Keratinocyte (primary cell): ENCODE results near the gene ASPSCR1. TPM values are rescaled to one million over a fixed set of nuclear protein-coding genes. Genes with fewer than 3 reads are reported as not detected.
A peak's percentile ranks its signal among the peaks of the same experiment; 100 is the strongest.

ENCODE experiments used
- DNase-seq: peaks from one replicate; pipeline ENCODE4 v3.0.0-alpha.2; 2011; ENCODE audit warnings: low read depth, missing footprints, low spot score
- FAIRE-seq: peaks from 2 replicates; lab custom pipeline; 2011; peaks lifted over from hg19 to GRCh38; lab: Jason Lieb, UNC
- H2AFZ ChIP-seq: 2 replicates; pipeline ENCODE4 v1.6.0; 2012; ENCODE audit warnings: low read length, control low read depth, inconsistent platforms; ENCODE audit not compliant: control insufficient read depth
- H3K27ac ChIP-seq: 2 replicates; pipeline ENCODE4 v1.5.1; 2011; ENCODE audit warnings: low read length; ENCODE audit not compliant: control insufficient read depth, insufficient read depth
- H3K27me3 ChIP-seq: 3 replicates; pipeline ENCODE4 v1.6.0; 2011; ENCODE audit warnings: low read length; ENCODE audit not compliant: control insufficient read depth, insufficient read depth; ENCODE audit errors: extremely low read depth
- H3K36me3 ChIP-seq, 2 experiments: 2 replicates in 1 of 2; 3 replicates in 1 of 2; pipeline ENCODE4 v1.5.1; 2011; ENCODE audit warnings: low read length in 2 of 2, mild to moderate bottlenecking in 1 of 2; ENCODE audit not compliant: control insufficient read depth in 2 of 2, insufficient read depth in 2 of 2; ENCODE audit errors: extremely low read depth in 1 of 2
- H3K4me1 ChIP-seq: 3 replicates; pipeline ENCODE4 v1.5.1; 2011; ENCODE audit warnings: low read length; ENCODE audit not compliant: control insufficient read depth, insufficient read depth; ENCODE audit errors: extremely low read depth
- H3K4me2 ChIP-seq: 3 replicates; pipeline ENCODE4 v1.6.0; 2011; ENCODE audit warnings: low read depth, low read length; ENCODE audit not compliant: control insufficient read depth, insufficient read depth; ENCODE audit errors: extremely low read depth
- H3K4me3 ChIP-seq, 3 experiments: fragments of 200-600 bp in 1 of 3; sonication (generic) in 1 of 3; 2 replicates in 2 of 3; 3 replicates in 1 of 3; pipeline ENCODE4 v1.5.1; 2011 to 2016; ENCODE audit warnings: low read length in 3 of 3, mild to moderate bottlenecking in 3 of 3, control low read depth in 2 of 3, inconsistent platforms in 1 of 3, low read depth in 1 of 3, mixed read lengths in 1 of 3, mixed run types in 1 of 3, moderate library complexity in 1 of 3; ENCODE audit not compliant: control insufficient read depth in 2 of 3, insufficient read depth in 2 of 3; ENCODE audit errors: extremely low read depth in 1 of 3
- H3K79me2 ChIP-seq: 2 replicates; pipeline ENCODE4 v1.6.0; 2012; ENCODE audit warnings: low read length; ENCODE audit not compliant: control insufficient read depth, insufficient read depth
- H3K9ac ChIP-seq: 3 replicates; pipeline ENCODE4 v1.6.0; 2011; ENCODE audit warnings: low read length; ENCODE audit not compliant: control insufficient read depth, insufficient read depth; ENCODE audit errors: extremely low read depth
- H3K9me1 ChIP-seq: 3 replicates; pipeline ENCODE4 v1.6.0; 2011; ENCODE audit warnings: low read length; ENCODE audit not compliant: control insufficient read depth, insufficient read depth; ENCODE audit errors: extremely low read depth
- H3K9me3 ChIP-seq: 2 replicates; pipeline ENCODE4 v1.5.1; 2012; ENCODE audit warnings: low read depth, low read length; ENCODE audit not compliant: control insufficient read depth
- H4K20me1 ChIP-seq: 3 replicates; pipeline ENCODE4 v1.6.0; 2011; ENCODE audit warnings: low read length; ENCODE audit not compliant: control insufficient read depth, insufficient read depth; ENCODE audit errors: extremely low read depth
- EZH2 ChIP-seq: IDR thresholded peaks from one replicate; pipeline ENCODE4 v1.6.1; 2012; ENCODE audit warnings: inconsistent platforms, mild to moderate bottlenecking, low read length, moderate library complexity
- dilution Hi-C: fragments of 300-500 bp; cut with MboI; formaldehyde crosslinking; loops from one replicate; pipeline ENCODE4 v1.7.0; 2020; ENCODE audit warnings: low sequenced_read_pairs; ENCODE audit not compliant: extremely low pct_ligation_motif_present
- polyA plus RNA-seq, 5 experiments: library from polyadenylated mRNA; depleted of rRNA in 3 of 5; stranded (reverse) in 3 of 5; stranded (forward) in 1 of 5; unstranded in 1 of 5; fragments of >200 nt; gene quantifications; 1 replicate in 1 of 5; 2 replicates in 3 of 5; 3 replicates in 1 of 5; pipeline versions ENCODE4 v1.2.1 to v1.2.3, GENCODE V29; 2011 to 2012; ENCODE audit warnings: missing spikeins in 2 of 5, low read depth in 1 of 5, low replicate concordance in 1 of 5
- TF ChIP-seq, protein P1 (sequence below), 3 experiments: IDR thresholded peaks in 1 of 3; conservative IDR thresholded peaks in 1 of 3; optimal IDR thresholded peaks in 1 of 3; 2 replicates in 2 of 3; 3 replicates in 1 of 3; pipeline versions ENCODE3 to v1.5.1; 2011; ENCODE audit warnings: low read length in 3 of 3, mild to moderate bottlenecking in 3 of 3, moderate library complexity in 2 of 3, control low read depth in 1 of 3, inconsistent platforms in 1 of 3; ENCODE audit not compliant: insufficient read depth in 2 of 3; ENCODE audit errors: extremely low read depth in 1 of 3

The ASPSCR1 gene
- polyA plus RNA-seq, 1 donor (not counting 4 experiments of a cell fraction or from before 2014, with no cell fraction given), result 5.2 TPM

DNA sequence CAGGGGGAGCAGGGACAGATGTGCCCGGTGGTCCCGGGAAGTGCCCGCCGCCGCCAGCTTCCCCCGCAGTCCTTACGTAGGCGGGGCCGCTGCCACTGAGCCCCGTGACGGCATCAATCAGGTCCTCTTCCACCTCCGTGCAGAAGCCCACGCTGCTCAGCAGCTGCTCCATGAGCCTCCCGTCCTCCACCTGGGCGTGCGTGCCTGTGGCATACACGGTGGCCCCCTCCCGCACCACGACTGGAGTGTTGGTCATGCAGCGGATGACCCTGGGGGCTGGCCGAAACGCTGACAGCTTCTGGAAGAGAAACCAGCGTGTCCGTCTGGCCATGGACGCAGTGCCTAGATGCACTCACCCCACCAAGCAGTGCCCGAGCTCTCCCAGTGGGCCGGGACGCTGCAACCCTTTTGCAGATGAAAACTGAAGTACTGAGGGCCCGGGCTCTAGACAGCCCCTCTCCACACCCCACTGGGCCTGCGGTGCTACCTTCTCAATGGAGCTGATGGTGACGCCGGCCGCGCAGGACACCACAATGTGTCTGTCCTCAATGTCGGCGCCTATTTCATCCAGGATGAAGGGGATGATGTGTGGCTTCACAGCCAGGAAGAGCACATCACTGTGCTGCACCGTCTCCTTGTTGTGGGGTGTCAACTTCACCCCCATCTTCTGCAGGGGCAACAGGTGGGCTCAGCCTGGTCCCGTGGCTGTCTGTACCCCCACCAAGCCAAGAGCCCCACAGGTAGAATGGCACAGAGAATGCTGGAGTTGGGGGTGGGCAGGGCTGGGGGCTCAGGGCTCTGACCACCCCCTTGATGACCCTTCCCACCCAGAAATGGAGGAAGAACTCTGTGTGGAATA is 42.4 kb upstream of the ASPSCR1 start:
- peaks cover 4% of the 10 kb centered on the region for H3K4me1 ChIP-seq
- dilution Hi-C loops, result no loop called here
- H3K9me1 ChIP-seq, result no peaks in the 10 kb centered on the region
- H4K20me1 ChIP-seq, result no peaks in the 10 kb centered on the region
- DNase-seq (no peak), FAIRE-seq (no peak)
- no peak overlapping the region for H2AFZ ChIP-seq
- H3K36me3 ChIP-seq, result peaks cover 0 to 2% of the 10 kb centered on the region in 2 experiments
- H3K9me3 ChIP-seq, result no peaks in the 10 kb centered on the region
- H3K9ac ChIP-seq, result no peak overlapping the region
- no peak overlapping the region for H3K27ac ChIP-seq
- no peaks in the 10 kb centered on the region for H3K79me2 ChIP-seq
- H3K4me2 ChIP-seq, result no peak overlapping the region
- no peak overlapping the region for H3K4me3 ChIP-seq
- TF ChIP-seq EZH2, result no peak
- TF ChIP-seq, protein P1, sequence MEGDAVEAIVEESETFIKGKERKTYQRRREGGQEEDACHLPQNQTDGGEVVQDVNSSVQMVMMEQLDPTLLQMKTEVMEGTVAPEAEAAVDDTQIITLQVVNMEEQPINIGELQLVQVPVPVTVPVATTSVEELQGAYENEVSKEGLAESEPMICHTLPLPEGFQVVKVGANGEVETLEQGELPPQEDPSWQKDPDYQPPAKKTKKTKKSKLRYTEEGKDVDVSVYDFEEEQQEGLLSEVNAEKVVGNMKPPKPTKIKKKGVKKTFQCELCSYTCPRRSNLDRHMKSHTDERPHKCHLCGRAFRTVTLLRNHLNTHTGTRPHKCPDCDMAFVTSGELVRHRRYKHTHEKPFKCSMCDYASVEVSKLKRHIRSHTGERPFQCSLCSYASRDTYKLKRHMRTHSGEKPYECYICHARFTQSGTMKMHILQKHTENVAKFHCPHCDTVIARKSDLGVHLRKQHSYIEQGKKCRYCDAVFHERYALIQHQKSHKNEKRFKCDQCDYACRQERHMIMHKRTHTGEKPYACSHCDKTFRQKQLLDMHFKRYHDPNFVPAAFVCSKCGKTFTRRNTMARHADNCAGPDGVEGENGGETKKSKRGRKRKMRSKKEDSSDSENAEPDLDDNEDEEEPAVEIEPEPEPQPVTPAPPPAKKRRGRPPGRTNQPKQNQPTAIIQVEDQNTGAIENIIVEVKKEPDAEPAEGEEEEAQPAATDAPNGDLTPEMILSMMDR (optimal IDR thresholded peaks at IDR 0.05 in 1 of 3, IDR thresholded peaks at IDR 0.05 in 1 of 3, conservative IDR thresholded peaks at IDR 0.05 in 1 of 3; ENCODE audit: extremely low read depth in 1 of 3, insufficient read depth in 2 of 3, low read length in 3 of 3), result no peak
- H3K27me3 ChIP-seq, result no peaks in the 10 kb centered on the region

DNA sequence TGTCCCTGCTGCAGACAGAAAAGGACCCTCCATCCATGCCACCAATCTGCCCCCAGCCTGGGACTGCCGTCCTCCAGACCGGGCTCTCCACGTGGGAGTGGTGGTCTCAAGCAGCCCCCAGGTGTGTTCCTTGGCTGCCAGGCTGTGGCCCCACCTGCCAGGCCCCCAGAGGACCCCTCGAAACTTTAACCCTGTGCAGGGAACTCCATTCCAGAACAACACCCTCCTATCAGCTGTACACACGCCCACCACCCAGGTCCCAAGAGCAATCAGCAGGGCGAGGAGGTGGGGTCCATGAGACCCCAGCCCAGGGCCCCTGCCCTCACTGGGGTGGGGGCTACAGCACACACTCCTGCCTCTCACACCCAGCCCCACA is 41.7 kb upstream of the ASPSCR1 start:
- FAIRE-seq, result no peak
- Histone ChIP-seq H3K9me1 (no peaks in the 10 kb centered on the region), H3K27ac (no peak overlapping the region), H3K79me2 (no peaks in the 10 kb centered on the region), H2AFZ (no peak overlapping the region), H4K20me1 (no peaks in the 10 kb centered on the region), H3K4me3 (peak overlapping the region in 1 of 3 experiments; percentile 20), H3K27me3 (no peaks in the 10 kb centered on the region), H3K4me2 (peak overlapping the region; percentile 58), H3K9ac (no peak overlapping the region), H3K36me3 (peaks cover 0 to 2% of the 10 kb centered on the region in 2 experiments), H3K9me3 (no peaks in the 10 kb centered on the region), H3K4me1 (peaks cover 4% of the 10 kb centered on the region)
- dilution Hi-C loops, result no loop called here
- no peak for DNase-seq
- TF ChIP-seq, protein P1 (optimal IDR thresholded peaks at IDR 0.05 in 1 of 3, IDR thresholded peaks at IDR 0.05 in 1 of 3, conservative IDR thresholded peaks at IDR 0.05 in 1 of 3; ENCODE audit: extremely low read depth in 1 of 3, insufficient read depth in 2 of 3, low read length in 3 of 3), result no peak
